Measurements from ENCODE around the gene EEPD1. TPM values are rescaled to one million over a fixed set of nuclear protein-coding genes. Genes with fewer than 3 reads are reported as not detected.

EEPD1 gene
- total RNA-seq, 2 experiments from 2014 or later, result 1.2 to 1.3 TPM

DNA sequence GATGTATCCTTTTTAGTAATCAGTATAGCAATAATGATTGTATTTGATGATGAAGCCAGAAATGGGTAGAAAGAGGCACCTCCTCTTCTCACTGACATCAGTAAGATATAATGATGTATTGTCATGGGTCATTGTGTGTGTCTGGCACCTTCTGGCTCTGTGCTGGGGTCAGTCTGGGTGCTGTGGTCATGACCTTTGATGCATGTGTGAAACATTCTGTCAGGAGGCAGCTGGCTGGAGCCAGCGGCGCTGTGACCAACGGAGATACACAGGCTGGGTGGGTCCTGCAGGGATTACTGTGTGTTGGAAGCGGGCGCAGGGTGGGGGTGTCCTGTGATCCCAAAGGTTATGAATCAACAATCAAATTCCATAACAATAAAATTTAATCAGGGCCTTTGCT lies 35.2 kb downstream of the EEPD1 start:
- no peak overlapping the region for H3K27ac Mint-ChIP-seq
- H3K27me3 Mint-ChIP-seq, result no peaks in the 10 kb centered on the region
- CTCF ChIA-PET, result no interaction called here
- no peak for DNase-seq
- POLR2A ChIA-PET, result no interaction called here
- intact Hi-C loops (cut with micrococcal nuclease), result no loop called here
- no peaks in the 10 kb centered on the region for H3K36me3 Mint-ChIP-seq
- H3K4me3 Mint-ChIP-seq, result no peak overlapping the region
- H3K4me1 Mint-ChIP-seq (ENCODE audit: low read depth), result no peaks in the 10 kb centered on the region
- no peaks in the 10 kb centered on the region for H3K9me3 Mint-ChIP-seq

DNA sequence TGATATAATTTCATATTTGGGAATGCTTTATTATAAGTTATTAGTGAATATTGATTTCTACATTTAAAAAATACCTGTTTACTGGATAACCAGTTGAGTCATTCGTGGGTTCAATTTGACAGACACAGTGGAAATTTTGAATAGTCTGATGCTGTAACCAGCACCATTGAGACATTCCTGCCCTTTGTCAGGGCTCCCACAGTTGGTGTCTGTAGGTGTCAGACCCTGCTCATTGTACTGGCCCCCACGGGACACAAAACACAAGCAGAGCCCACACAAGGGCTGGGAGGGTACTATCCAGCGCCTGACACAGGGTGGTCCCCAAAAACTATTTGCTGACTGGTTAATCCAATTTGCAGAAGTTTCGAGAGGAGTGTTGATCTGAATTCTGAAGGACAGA lies 35.9 kb downstream of the EEPD1 start:
- H3K9me3 Mint-ChIP-seq, result no peaks in the 10 kb centered on the region
- intact Hi-C loops (cut with micrococcal nuclease), result no loop called here
- CTCF ChIA-PET, result interaction anchor here (1.4 kb wide), 1 partner anchor 98 kb away, joined by 3 read pairs; no protein-coding TSS in a partner anchor

DNA sequence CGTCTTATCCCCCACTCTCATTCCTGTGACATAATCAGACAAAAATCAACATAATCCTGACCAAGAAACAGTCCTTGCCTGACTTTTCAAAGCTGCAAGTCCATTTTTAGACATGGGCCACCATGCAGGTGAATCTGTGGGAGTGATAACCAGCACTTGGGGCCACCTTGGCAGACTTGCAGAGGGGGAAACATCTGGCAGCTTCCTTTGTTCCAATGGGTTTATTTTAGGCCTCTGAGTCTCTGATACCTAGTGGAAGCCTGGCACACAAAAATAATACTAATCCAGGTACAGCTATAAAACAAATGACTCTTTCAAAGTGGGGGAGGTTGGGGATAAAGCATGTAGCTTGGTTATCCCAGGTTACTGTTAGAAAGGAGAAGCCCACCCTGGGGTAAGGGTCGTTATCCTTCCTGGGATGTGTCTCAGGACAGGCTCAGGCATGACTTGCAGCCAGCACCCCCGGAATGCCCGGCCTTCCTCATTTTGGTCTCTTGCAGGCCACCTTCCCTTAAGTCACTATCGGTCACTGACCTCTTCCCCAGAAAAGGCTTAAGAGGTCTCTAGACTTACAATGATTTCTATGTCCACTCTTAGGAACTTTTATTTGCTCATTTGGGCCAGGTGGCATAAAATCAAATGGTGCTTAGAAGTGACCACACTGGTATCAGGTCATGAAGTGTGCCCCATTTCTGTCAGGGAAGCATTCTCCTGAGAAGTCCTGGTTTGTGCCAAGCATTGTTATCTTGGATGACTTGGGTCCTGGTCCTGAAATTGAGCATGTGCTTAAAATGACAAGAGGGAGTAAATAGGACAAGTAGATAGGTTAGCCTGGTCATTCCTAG lies 37.6 kb downstream of the EEPD1 start:
- Mint-ChIP-seq H3K9me3 (no peaks in the 10 kb centered on the region), H3K27ac (no peak overlapping the region), H3K4me3 (no peak overlapping the region), H3K27me3 (no peaks in the 10 kb centered on the region), H3K4me1 (ENCODE audit: low read depth) (no peaks in the 10 kb centered on the region), H3K36me3 (no peaks in the 10 kb centered on the region)
- intact Hi-C loops (cut with micrococcal nuclease), result no loop called here
- DNase-seq, result no peak
- ChIA-PET POLR2A (no interaction called here), CTCF (interaction anchor here (0.6 to 1.4 kb wide), 3 partner anchors 33 to 218 kb away, joined by 3 read pairs; no protein-coding TSS in a partner anchor)

More for the DNA sequence above, 35.9 kb downstream of the EEPD1 start:
- DNase-seq, result no peak
- Mint-ChIP-seq H3K27me3 (no peaks in the 10 kb centered on the region), H3K4me3 (no peak overlapping the region), H3K4me1 (ENCODE audit: low read depth) (no peaks in the 10 kb centered on the region), H3K27ac (no peak overlapping the region), H3K36me3 (no peaks in the 10 kb centered on the region)
- POLR2A ChIA-PET, result no interaction called here

DNA sequence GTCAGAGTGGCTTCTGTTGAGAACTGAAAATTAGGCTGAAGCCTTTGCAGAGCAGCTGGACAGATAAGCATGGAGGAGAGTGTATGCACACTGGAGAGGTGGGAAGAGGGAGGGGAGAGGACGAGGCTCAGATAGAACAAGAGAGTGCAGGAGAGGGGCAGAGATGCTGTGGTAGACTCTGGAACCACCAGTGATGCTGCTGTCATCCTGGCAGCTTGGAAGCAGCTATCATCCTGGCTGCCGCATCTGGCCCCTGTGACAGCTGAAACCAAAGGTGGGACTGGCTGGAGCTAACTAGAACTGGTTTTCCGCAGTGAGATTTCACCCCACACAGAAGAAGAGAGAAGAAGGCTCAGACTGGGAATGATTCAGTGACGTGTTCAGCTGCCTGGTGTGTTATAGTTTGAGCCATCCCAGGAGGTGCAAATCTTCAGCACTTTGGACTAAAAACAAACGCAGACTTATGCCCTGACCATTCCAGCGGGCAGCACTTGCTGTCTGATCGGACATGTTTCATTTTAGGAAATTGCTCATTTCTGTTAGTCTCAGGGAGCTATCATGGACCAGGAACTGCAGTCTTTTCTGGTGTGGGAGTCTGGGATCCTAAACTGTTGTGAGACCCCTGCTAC lies 38.4 kb downstream of the EEPD1 start:
- H3K4me1 Mint-ChIP-seq (ENCODE audit: low read depth), result no peaks in the 10 kb centered on the region
- no peaks in the 10 kb centered on the region for H3K9me3 Mint-ChIP-seq
- H3K27me3 Mint-ChIP-seq, result no peaks in the 10 kb centered on the region
- no peak overlapping the region for H3K27ac Mint-ChIP-seq
- H3K4me3 Mint-ChIP-seq, result no peak overlapping the region
- no peaks in the 10 kb centered on the region for H3K36me3 Mint-ChIP-seq
- ChIA-PET CTCF (interaction anchor here (0.6 kb wide), 1 partner anchor 33 kb away, joined by 3 read pairs; no protein-coding TSS in a partner anchor), POLR2A (no interaction called here)
- intact Hi-C loops (cut with micrococcal nuclease), result no loop called here
- DNase-seq, result no peak

DNA sequence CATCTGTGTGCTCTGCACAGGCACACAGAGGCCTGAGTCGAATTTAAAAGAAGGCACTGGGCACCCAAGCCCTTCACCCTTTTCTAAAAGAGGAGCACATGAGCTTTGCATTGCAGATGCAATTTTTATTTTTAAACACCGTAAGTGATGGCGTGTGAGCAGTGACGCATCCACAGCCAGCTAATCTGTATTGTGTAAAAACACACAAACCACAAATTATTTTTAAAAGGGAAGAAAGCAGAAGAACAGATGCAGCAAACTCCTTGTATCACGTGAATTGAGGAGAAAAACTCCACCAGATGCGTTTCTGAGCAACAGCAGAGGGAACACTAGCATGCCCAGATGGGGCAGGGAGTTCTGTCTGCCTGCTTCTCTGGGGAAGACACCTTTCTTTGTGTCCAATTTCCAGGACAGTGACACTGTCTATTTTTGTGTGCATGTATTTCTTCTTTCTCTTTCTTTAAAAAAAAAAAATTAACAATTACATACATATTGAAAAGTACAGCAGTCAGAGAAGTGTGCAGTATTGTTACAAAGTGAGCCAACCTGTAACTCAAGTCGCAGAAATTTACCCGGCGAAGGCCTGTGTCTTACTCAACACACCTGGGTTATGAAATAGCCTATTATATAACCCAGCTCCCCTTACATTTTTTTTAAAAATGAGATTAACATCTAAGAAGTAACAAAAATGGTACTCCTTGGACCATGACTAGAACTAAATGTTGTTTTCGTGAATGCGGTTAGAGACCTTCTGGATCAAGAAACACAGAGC lies 39.2 kb downstream of the EEPD1 start:
- no peak overlapping the region for H3K27ac Mint-ChIP-seq
- CTCF ChIA-PET, result no interaction called here
- H3K4me1 Mint-ChIP-seq (ENCODE audit: low read depth), result no peaks in the 10 kb centered on the region
- H3K9me3 Mint-ChIP-seq, result no peaks in the 10 kb centered on the region
- H3K36me3 Mint-ChIP-seq, result no peaks in the 10 kb centered on the region
- POLR2A ChIA-PET, result no interaction called here
- H3K4me3 Mint-ChIP-seq, result no peak overlapping the region
- no peak for DNase-seq
- intact Hi-C loops (cut with micrococcal nuclease), result no loop called here
- no peaks in the 10 kb centered on the region for H3K27me3 Mint-ChIP-seq

DNA sequence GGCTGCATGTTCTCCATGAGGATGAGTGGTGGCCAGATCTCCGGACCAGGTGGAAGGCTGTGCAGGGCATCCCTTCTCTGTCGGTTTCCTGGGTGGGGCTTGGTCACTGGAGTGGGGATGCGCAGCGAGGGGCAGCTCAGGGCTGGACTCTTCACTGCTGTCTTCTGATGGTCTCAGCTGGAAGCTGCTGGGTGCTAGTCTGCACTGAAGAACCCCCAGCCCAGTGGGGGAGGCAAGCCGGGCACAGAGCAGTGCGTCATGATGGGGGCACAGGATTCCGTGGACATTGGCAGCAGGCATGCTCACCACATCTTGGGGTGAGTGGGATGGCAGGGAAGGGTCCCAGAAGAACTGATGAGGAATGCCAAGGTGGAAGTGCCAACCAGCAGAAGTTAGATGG lies 39.8 kb downstream of the EEPD1 start:
- H3K9me3 Mint-ChIP-seq, result no peaks in the 10 kb centered on the region
- no peaks in the 10 kb centered on the region for H3K27me3 Mint-ChIP-seq
- intact Hi-C loops (cut with micrococcal nuclease), result no loop called here
- no peaks in the 10 kb centered on the region for H3K4me1 Mint-ChIP-seq (ENCODE audit: low read depth)
- DNase-seq, result no peak
- no peak overlapping the region for H3K4me3 Mint-ChIP-seq
- ChIA-PET POLR2A (no interaction called here), CTCF (no interaction called here)
- no peak overlapping the region for H3K27ac Mint-ChIP-seq
- H3K36me3 Mint-ChIP-seq, result no peaks in the 10 kb centered on the region

DNA sequence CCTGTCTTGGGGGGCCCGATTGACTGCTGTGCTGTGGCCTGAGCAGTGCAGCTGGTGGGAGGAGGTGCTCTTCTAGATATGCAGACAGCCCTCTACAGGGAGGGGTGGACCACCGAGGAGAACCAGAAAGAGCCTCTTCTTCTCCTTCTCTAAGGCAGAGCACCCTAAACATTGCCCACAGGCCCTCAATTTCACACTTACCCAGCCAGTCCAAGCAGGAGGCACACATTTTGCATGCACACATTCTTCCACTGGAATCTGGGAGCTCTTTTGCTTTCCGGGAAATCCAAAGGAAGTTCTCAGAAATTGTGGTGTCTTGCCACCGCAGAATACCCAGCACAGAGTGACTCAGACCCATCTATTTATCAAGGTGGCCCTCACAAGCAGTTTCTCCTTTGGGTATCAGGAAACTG lies 45.8 kb downstream of the EEPD1 start:
- DNase-seq, result no peak
- ChIA-PET CTCF (no interaction called here), POLR2A (no interaction called here)
- Mint-ChIP-seq H3K27ac (no peak overlapping the region), H3K4me1 (ENCODE audit: low read depth) (peaks cover 28% of the 10 kb centered on the region), H3K4me3 (no peak overlapping the region), H3K36me3 (no peaks in the 10 kb centered on the region), H3K9me3 (no peaks in the 10 kb centered on the region), H3K27me3 (no peaks in the 10 kb centered on the region)
- intact Hi-C loops (cut with micrococcal nuclease), result no loop called here

DNA sequence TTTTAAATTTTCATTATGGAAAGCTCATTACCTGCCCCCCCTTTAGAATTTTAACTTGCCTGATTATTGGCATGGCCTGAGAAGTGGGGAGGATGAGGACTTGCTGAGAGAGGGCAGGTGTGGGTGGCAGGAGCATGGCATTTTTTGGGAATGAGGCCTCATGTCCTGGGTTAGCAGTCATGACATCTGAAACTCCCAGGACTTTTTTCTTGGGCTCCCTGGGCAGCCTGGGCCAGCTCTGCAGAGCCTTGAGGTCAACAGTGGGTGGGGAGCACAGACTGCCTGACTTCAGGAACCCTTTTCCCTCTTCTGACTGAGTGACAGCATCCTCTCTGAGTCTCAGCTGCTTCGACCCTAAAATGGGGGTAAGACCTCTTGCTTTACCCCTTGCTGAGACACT lies 46.3 kb downstream of the EEPD1 start:
- H3K4me1 Mint-ChIP-seq (ENCODE audit: low read depth), result peaks cover 28% of the 10 kb centered on the region
- POLR2A ChIA-PET, result no interaction called here
- no peak overlapping the region for H3K27ac Mint-ChIP-seq
- H3K27me3 Mint-ChIP-seq, result no peaks in the 10 kb centered on the region
- no peak overlapping the region for H3K4me3 Mint-ChIP-seq
- H3K36me3 Mint-ChIP-seq, result no peaks in the 10 kb centered on the region
- CTCF ChIA-PET, result no interaction called here
- no peak for DNase-seq
- intact Hi-C loops (cut with micrococcal nuclease), result no loop called here
- H3K9me3 Mint-ChIP-seq, result no peaks in the 10 kb centered on the region

DNA sequence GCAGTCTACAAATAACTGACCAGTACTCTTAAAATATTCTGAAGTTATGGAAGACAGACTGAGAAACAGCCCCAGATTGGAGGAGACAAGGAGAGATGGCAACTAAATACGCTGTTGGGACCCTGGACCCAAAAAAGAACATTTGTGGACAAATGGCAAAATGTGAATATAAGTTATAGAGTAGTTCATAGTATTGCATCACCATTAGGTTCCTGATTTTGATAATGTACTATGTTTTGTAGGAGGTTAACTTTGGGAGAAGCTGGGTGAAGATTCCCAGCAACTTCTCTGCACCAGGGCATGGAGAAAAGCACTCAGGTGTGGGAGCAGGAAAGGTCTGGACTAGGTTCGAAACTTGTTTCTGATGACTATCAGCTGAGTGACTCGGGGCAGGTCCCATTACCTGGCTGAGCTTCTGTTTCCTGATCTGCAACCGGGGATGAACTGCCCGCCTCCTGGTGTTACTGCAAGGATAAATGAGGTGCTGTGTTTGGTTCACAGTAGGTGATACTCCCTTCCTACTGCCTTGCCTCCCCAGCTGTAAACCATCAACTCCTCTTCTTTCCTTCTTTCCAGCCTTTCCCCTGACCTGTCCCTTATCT lies 48.2 kb downstream of the EEPD1 start:
- DNase-seq, result no peak
- ChIA-PET POLR2A (no interaction called here), CTCF (interaction anchor here (0.8 kb wide), 1 partner anchor 12 kb away, joined by 3 read pairs; no protein-coding TSS in a partner anchor)
- Mint-ChIP-seq H3K4me3 (no peak overlapping the region), H3K27ac (no peak overlapping the region), H3K27me3 (no peaks in the 10 kb centered on the region), H3K9me3 (no peaks in the 10 kb centered on the region), H3K36me3 (no peaks in the 10 kb centered on the region), H3K4me1 (ENCODE audit: low read depth) (peaks cover 28% of the 10 kb centered on the region)
- intact Hi-C loops (cut with micrococcal nuclease), result no loop called here

DNA sequence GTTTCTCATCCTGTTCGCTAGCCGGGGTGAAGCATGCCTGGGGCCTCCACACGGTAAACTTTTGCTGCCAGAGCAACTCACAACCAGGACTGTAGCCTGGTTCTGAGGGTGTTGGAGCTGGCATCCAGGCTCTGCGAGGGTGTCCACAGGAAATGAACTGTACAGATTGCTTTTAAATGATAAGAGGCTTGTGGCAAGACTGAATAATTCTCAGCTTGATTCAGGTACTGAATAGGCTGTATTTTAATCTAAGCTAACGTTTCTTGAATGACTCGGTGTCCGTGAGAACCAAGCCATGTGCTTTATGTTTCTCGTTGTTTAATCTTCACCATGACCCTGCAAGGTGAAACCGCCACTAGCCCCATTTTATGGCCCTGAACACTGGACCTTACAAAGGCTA lies 49.3 kb downstream of the EEPD1 start:
- Mint-ChIP-seq H3K4me3 (no peak overlapping the region), H3K9me3 (no peaks in the 10 kb centered on the region), H3K27ac (no peak overlapping the region), H3K27me3 (no peaks in the 10 kb centered on the region), H3K4me1 (ENCODE audit: low read depth) (peaks cover 34% of the 10 kb centered on the region), H3K36me3 (no peaks in the 10 kb centered on the region)
- ChIA-PET CTCF (interaction anchor here (0.8 kb wide), 1 partner anchor 84 kb away, joined by 3 read pairs; no protein-coding TSS in a partner anchor), POLR2A (interaction anchor here (0.9 to 1.1 kb wide), 2 partner anchors 39 to 86 kb away, joined by 3 read pairs; no protein-coding TSS in a partner anchor)
- intact Hi-C loops (cut with micrococcal nuclease), result no loop called here
- DNase-seq, result no peak

DNA sequence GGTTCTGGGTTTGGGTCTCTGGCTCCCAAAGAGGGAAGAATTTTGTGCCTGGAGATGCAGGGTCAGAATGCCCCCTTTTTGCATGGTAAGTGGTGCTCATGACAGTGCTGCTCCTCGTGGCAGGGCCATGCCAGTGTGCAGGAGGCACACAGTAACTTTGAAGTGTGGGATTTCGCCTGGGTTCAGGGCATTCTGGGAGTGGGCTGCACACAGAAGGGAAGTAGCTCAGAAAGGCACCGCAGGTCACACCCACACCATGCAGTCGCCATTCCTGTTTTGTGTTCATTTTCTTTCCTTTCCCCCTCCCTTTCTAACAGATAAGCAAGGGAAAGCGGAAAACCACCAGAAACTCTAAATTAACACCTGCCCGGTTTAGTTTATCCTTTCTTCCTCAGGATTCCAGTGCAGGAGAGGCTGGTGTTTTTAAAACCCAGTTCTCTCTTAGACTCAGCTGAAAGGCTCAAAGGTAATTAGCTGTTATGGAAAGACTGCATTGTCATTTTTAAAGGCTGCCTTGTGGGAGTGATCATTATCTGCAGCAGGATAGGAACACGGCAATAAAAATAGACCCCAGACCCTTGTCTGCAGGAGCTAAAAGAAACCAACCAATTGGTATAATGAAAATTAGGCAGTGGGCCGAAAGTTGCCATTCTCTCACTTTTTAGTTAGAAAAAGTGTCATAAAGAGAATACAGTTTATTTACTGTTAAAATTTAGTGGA lies 50.2 kb downstream of the EEPD1 start:
- intact Hi-C loops (cut with micrococcal nuclease), result no loop called here
- POLR2A ChIA-PET, result interaction anchor here (0.9 to 1.1 kb wide), 2 partner anchors 39 to 87 kb away, joined by 3 read pairs; no protein-coding TSS in a partner anchor
- Mint-ChIP-seq H3K27me3 (no peaks in the 10 kb centered on the region), H3K4me1 (ENCODE audit: low read depth) (peaks cover 43% of the 10 kb centered on the region), H3K36me3 (no peaks in the 10 kb centered on the region), H3K27ac (no peak overlapping the region), H3K4me3 (no peak overlapping the region), H3K9me3 (no peaks in the 10 kb centered on the region)
- no peak for DNase-seq
- CTCF ChIA-PET, result interaction anchor here (0.8 kb wide), 1 partner anchor 83 kb away, joined by 3 read pairs; no protein-coding TSS in a partner anchor

Measured in activated CD4-positive, alpha-beta memory T cell treated with anti-CD3 and anti-CD28 coated beads for 36 hours (primary cell).